A673 (cell line): ENCODE results near the gene MROH2B. TPM values are rescaled to one million over a fixed set of nuclear protein-coding genes. Genes with fewer than 3 reads are reported as not detected.
"Not testable (repeated sequence)": the region's sequence is repeated elsewhere in the genome, so short reads cannot be mapped to it uniquely, and the experiment has no call there.

Experiments used
- BruUV-seq: library from RNA; stranded (reverse); fragments of 400-500 nt; replicated peaks from 2 replicates; lab custom pipeline; 2021; lab: Mats Ljungman, UMichigan
- CTCF ChIA-PET: fragments of 300-600 bp; sonication (Branson Sonifier 250); formaldehyde crosslinking; loops from one replicate; lab custom pipeline; 2022; ENCODE audit warnings: antibody characterized with exemption; lab: Charles Lee
- POLR2A ChIA-PET: fragments of 300-600 bp; sonication (Branson Sonifier 250); formaldehyde crosslinking; loops from one replicate; lab custom pipeline; 2022; ENCODE audit warnings: antibody characterized with exemption; ENCODE audit not compliant: low non-redundant PET; lab: Charles Lee
- DNase-seq: peaks from one replicate; pipeline ENCODE4 v3.0.0-alpha.2; 2015; ENCODE audit warnings: low spot score
- H3K27ac ChIP-seq: fragments of 200-600 bp; sonication (generic); 2 replicates; pipeline ENCODE4 v1.5.1; 2016; ENCODE audit warnings: mixed run types, low read depth, mild to moderate bottlenecking, mixed read lengths, antibody characterized with exemption, low read length; ENCODE audit not compliant: poor library complexity, severe bottlenecking
- H3K27me3 ChIP-seq: fragments of 200-600 bp; sonication (generic); replicated peaks from 2 replicates; pipeline ENCODE4 v1.6.1; 2017; ENCODE audit warnings: mixed run types, low read depth, mild to moderate bottlenecking, mixed read lengths, antibody characterized with exemption, low read length; ENCODE audit not compliant: insufficient read depth, poor library complexity
- H3K36me3 ChIP-seq: fragments of 200-600 bp; sonication (generic); 2 replicates; pipeline ENCODE4 v1.6.1; 2016; ENCODE audit warnings: mixed run types, mild to moderate bottlenecking, mixed read lengths, antibody characterized with exemption, low read length; ENCODE audit not compliant: insufficient read depth, poor library complexity, severe bottlenecking
- H3K4me1 ChIP-seq: fragments of 200-600 bp; sonication (generic); 2 replicates; pipeline ENCODE4 v1.6.1; 2017; ENCODE audit warnings: mixed run types, mild to moderate bottlenecking, mixed read lengths, antibody characterized with exemption, low read length; ENCODE audit not compliant: insufficient read depth, poor library complexity, severe bottlenecking
- H3K4me3 ChIP-seq: fragments of 200-600 bp; sonication (generic); 2 replicates; pipeline ENCODE4 v1.5.1; 2016; ENCODE audit warnings: low read depth, mixed run types, mild to moderate bottlenecking, mixed read lengths, low read length; ENCODE audit not compliant: poor library complexity, severe bottlenecking
- H3K9me3 ChIP-seq: fragments of 200-600 bp; sonication (generic); 2 replicates; pipeline ENCODE4 v1.6.1; 2016; ENCODE audit warnings: mixed run types, low read depth, mild to moderate bottlenecking, mixed read lengths, antibody characterized with exemption, low read length; ENCODE audit not compliant: poor library complexity, severe bottlenecking
- EZH2 ChIP-seq: fragments of 200-600 bp; sonication (generic); IDR thresholded peaks from 2 replicates; pipeline ENCODE4 v1.6.1; 2017; ENCODE audit warnings: borderline replicate concordance, low read depth, mild to moderate bottlenecking, mixed read lengths, antibody characterized with exemption, low read length; ENCODE audit not compliant: poor library complexity, severe bottlenecking
- intact Hi-C: fragments of 100-400 bp; cut with micrococcal nuclease; formaldehyde crosslinking; loops from one replicate; pipeline ENCODE4 v1.10.0; 2022; ENCODE audit not compliant: unreplicated experiment
- total RNA-seq: library from RNA; stranded (reverse); gene quantifications from 2 replicates; pipeline ENCODE4 v1.2.3, GENCODE V29; 2021
- TF ChIP-seq, protein P1 (sequence below): fragments of 300-800, 200-600 bp; sonication (generic); conservative IDR thresholded peaks from 2 replicates; pipeline ENCODE4 v1.5.1; 2017; ENCODE audit warnings: low read depth, mild to moderate bottlenecking, antibody characterized with exemption, low read length, moderate library complexity, mixed read lengths

Gene MROH2B
- total RNA-seq, 1 experiment from 2014 or later = not detected

DNA sequence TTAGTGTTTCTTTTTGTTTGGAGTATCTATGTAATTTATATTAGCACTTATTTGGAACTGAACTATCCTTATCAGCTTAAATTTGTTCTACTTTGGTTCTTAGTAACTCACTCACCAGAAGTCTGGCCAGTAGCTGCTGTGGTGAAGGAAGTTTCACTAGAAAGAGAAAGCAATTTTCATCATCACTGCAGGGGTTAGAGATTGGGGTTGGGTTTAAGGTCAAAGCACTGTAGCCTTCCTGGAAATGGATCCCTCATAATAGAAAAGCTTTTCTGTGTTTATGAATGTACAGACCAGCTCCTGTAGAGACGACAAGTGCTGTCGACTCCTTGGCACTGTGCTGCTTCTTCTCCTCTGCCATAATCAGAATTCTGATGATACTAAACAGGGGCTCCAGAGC, 22.2 kb downstream of the MROH2B start:
- no peak for DNase-seq
- ChIA-PET CTCF (no interaction called here), POLR2A (no interaction called here)
- no peaks in the 10 kb centered on the region for H3K36me3 ChIP-seq
- H3K27me3 ChIP-seq = no peaks in the 10 kb centered on the region
- TF ChIP-seq, protein P1, sequence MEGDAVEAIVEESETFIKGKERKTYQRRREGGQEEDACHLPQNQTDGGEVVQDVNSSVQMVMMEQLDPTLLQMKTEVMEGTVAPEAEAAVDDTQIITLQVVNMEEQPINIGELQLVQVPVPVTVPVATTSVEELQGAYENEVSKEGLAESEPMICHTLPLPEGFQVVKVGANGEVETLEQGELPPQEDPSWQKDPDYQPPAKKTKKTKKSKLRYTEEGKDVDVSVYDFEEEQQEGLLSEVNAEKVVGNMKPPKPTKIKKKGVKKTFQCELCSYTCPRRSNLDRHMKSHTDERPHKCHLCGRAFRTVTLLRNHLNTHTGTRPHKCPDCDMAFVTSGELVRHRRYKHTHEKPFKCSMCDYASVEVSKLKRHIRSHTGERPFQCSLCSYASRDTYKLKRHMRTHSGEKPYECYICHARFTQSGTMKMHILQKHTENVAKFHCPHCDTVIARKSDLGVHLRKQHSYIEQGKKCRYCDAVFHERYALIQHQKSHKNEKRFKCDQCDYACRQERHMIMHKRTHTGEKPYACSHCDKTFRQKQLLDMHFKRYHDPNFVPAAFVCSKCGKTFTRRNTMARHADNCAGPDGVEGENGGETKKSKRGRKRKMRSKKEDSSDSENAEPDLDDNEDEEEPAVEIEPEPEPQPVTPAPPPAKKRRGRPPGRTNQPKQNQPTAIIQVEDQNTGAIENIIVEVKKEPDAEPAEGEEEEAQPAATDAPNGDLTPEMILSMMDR = no peak
- no peak for TF ChIP-seq EZH2
- no peak overlapping the region for H3K4me3 ChIP-seq
- intact Hi-C loops = no loop called here
- no peaks in the 10 kb centered on the region for H3K4me1 ChIP-seq
- no TSS peak for BruUV-seq
- H3K27ac ChIP-seq = no peak overlapping the region
- H3K9me3 ChIP-seq = no peaks in the 10 kb centered on the region

DNA sequence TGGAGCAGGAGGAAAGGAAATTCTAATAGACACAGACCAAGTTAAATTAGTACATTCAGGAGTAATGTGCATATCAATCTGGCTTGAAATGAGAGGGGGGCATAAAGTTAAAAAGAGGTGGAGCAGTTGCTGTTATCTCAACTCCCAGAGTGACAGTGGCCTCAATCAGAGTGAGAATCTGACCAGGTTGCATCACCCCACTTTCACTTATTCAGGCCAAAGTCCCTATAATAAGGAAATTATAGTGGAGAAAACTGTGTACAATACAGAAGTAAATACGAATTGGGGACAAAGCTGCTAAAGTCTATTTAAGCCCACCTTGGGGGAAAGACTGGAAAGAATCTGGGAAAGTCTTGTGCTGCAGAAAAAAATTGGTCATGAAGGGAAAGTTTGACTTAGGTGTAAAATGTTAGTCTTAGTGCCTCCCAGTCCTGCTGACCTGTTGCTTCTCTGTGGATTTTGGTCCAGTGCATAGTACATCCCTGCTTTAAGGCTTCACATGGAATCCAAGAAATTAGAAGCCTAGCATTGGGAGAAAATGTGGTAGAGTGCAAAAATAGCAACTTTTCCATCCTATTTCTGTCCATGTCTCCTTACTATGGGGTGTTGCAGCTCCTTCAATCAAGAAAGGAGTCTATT, 27.9 kb downstream of the MROH2B start:
- Histone ChIP-seq H3K4me3 (no peak overlapping the region), H3K27me3 (no peaks in the 10 kb centered on the region), H3K27ac (no peak overlapping the region), H3K4me1 (no peaks in the 10 kb centered on the region), H3K36me3 (no peaks in the 10 kb centered on the region), H3K9me3 (no peaks in the 10 kb centered on the region)
- TF ChIP-seq EZH2 = no peak
- TF ChIP-seq, protein P1 = no peak
- DNase-seq = no peak
- POLR2A ChIA-PET = no interaction called here
- CTCF ChIA-PET = no interaction called here
- BruUV-seq = no TSS peak
- intact Hi-C loops = no loop called here

DNA sequence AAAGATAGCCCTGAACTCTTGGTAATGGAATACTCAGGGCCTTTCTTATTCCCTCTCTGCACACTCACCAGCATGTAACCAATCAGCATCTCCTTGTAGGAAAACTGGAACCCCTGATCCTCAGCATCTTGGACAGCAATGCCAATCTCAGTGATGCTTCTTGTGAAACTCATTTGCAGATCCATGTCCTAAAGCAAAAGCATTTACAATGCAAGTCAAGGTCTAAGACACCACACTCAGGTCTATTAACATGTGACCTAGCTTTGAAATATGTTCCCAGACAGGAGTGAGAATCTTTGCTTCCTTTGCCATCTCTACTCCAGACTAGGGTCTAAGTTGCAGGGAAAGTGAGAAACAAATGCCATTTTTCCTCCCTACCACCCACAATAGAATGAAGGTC, 38.2 kb downstream of the MROH2B start:
- no TSS peak for BruUV-seq
- no peaks in the 10 kb centered on the region for H3K9me3 ChIP-seq
- no peak for DNase-seq
- ChIA-PET CTCF (no interaction called here), POLR2A (no interaction called here)
- H3K4me3 ChIP-seq = no peak overlapping the region
- no peak overlapping the region for H3K27ac ChIP-seq
- H3K36me3 ChIP-seq = no peaks in the 10 kb centered on the region
- no peaks in the 10 kb centered on the region for H3K4me1 ChIP-seq
- intact Hi-C loops = no loop called here
- TF ChIP-seq, protein P1 = no peak
- no peak for TF ChIP-seq EZH2
- H3K27me3 ChIP-seq = no peaks in the 10 kb centered on the region

DNA sequence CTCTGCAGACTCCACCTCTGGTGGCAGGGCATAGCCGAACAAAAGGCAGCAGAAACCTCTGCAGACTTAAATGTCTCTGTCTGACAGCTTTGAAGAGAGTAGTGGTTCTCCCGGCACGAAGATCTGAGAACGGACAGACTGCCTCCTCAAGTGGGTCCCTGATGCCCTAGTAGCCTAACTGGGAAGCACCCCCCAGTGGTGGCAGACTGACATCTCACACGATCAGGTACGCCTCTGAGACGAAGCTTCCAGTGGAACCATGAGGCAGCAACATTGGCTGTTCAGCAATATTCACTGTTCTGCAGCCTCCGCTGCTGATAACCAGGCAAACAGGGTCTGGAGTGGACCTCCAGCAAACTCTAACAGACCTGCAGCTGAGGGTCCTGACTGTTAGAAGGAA, 48.5 kb downstream of the MROH2B start:
- H3K4me1 ChIP-seq, H3K4me3 ChIP-seq, H3K36me3 ChIP-seq, H3K27ac ChIP-seq, intact Hi-C loops, DNase-seq, H3K9me3 ChIP-seq, BruUV-seq, H3K27me3 ChIP-seq, POLR2A ChIA-PET: not testable (repeated sequence)
- CTCF ChIA-PET = interaction anchor here (0.6 kb wide), 1 partner anchor 116 kb away, joined by 4 read pairs; no protein-coding TSS in a partner anchor
